A673 (cell line): ENCODE measurements around the gene CYP3A7.

Source experiments
- EZH2 ChIP-seq: fragments of 200-600 bp; sonication (generic); IDR thresholded peaks from 2 replicates; pipeline ENCODE4 v1.6.1; 2017; ENCODE audit warnings: borderline replicate concordance, low read depth, mild to moderate bottlenecking, mixed read lengths, antibody characterized with exemption, low read length; ENCODE audit not compliant: poor library complexity, severe bottlenecking
- TF ChIP-seq, protein P1 (sequence below): fragments of 300-800, 200-600 bp; sonication (generic); conservative IDR thresholded peaks from 2 replicates; pipeline ENCODE4 v1.5.1; 2017; ENCODE audit warnings: low read depth, mild to moderate bottlenecking, antibody characterized with exemption, low read length, moderate library complexity, mixed read lengths

DNA sequence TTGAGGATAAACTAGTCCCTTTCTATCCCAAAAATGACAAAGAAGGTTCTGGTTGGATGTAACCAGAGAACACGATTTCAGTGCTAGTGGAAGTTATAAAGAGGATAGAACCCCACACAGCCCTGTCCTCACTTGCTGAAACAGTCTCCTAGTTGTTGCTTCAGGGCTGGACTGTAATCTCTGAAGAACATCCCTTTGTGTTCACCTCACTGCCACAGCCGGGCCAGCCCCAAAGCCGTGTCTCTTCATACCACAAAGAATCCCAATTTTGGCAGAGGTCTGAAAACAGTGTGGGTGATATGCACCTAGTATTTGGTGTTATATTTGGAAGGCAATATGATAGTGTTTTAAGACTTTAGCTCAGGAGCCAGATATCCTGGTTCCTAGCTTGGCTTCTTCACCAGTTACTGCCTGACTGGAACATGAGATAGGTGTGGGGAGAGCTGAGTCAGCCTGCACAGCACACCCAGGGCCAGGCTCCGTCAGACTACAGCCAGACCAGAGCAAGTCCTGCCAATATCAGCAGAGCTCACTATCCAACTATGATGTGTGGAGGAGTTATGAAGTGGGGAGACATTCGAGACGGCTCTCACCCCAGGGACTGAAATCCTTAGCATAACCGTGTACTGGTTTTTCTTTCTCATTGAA is 27.8 kb upstream of the CYP3A7 start:
- TF ChIP-seq, protein P1, sequence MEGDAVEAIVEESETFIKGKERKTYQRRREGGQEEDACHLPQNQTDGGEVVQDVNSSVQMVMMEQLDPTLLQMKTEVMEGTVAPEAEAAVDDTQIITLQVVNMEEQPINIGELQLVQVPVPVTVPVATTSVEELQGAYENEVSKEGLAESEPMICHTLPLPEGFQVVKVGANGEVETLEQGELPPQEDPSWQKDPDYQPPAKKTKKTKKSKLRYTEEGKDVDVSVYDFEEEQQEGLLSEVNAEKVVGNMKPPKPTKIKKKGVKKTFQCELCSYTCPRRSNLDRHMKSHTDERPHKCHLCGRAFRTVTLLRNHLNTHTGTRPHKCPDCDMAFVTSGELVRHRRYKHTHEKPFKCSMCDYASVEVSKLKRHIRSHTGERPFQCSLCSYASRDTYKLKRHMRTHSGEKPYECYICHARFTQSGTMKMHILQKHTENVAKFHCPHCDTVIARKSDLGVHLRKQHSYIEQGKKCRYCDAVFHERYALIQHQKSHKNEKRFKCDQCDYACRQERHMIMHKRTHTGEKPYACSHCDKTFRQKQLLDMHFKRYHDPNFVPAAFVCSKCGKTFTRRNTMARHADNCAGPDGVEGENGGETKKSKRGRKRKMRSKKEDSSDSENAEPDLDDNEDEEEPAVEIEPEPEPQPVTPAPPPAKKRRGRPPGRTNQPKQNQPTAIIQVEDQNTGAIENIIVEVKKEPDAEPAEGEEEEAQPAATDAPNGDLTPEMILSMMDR: no peak
- TF ChIP-seq EZH2: no peak
